K562 (cell line): ENCODE measurements around the gene IMMP2L. TPM values are rescaled to one million over a fixed set of nuclear protein-coding genes. Genes with fewer than 3 reads are reported as not detected.

Experiments
- ATAC-seq: fragments of 200-7000 bp; cut with Tn5 transposase; 3 replicates; pipeline ENCODE4 v1.9.1; 2020; ENCODE audit warnings: moderate library complexity
- BruUV-seq: library from RNA; stranded (reverse); fragments of 400-500 nt; replicated peaks from 2 replicates; lab custom pipeline; 2021; lab: Mats Ljungman, UMichigan
- CTCF ChIA-PET: fragments of 300-600 bp; formaldehyde crosslinking; extraction: SDS; loops from one replicate; lab custom pipeline; 2021; ENCODE audit warnings: low intra/inter-chr PET ratio; lab: Yijun Ruan, JAX
- POLR2A ChIA-PET: fragments of 300-600, 350-650 bp; sonication (Branson Sonifier 250); formaldehyde crosslinking; extraction: SDS; loops from one replicate; lab custom pipeline; 2021; ENCODE audit warnings: antibody characterized with exemption, inconsistent platforms; lab: Yijun Ruan, JAX
- DNase-seq, 4 experiments: peaks; one replicate each; pipeline versions ENCODE4 v3.0.0 to v3.0.0-alpha.2; 2011 to 2018; ENCODE audit warnings: low spot score in 3 of 4, mixed read lengths in 3 of 4; ENCODE audit errors: extremely low read depth in 1 of 4
- FAIRE-seq: peaks from 2 replicates; lab custom pipeline; 2011; peaks lifted over from hg19 to GRCh38; lab: Jason Lieb, UNC
- H2AFZ ChIP-seq: 2 replicates; pipeline ENCODE4 v1.6.0; 2011; ENCODE audit warnings: low read depth, low read length, control low read depth, inconsistent platforms
- H3K27ac ChIP-seq: fragments of 200-600 bp; 3 replicates; pipeline ENCODE4 v1.8.0; 2011; ENCODE audit warnings: low read depth, mild to moderate bottlenecking, control low read depth, inconsistent platforms, low read length, moderate library complexity, mixed read lengths; ENCODE audit errors: extremely low read depth
- H3K27me3 ChIP-seq, 2 experiments: fragments of 300-600 bp in 1 of 2; 2 replicates in 1 of 2; 3 replicates in 1 of 2; pipeline versions ENCODE4 v1.6.0 to v1.8.0; 2011; ENCODE audit warnings: inconsistent platforms in 2 of 2, low read length in 2 of 2, mild to moderate bottlenecking in 1 of 2, mixed read lengths in 1 of 2, moderate library complexity in 1 of 2; ENCODE audit not compliant: control insufficient read depth in 2 of 2, insufficient read depth in 2 of 2
- H3K36me3 ChIP-seq: fragments of 300-600 bp; 3 replicates; pipeline ENCODE4 v1.8.0; 2011; ENCODE audit warnings: mild to moderate bottlenecking, low read length, inconsistent platforms; ENCODE audit not compliant: control insufficient read depth, insufficient read depth
- H3K4me1 ChIP-seq, 2 experiments: fragments of 200-600 bp in 1 of 2; replicated peaks in 1 of 2; 2 replicates in 1 of 2; 3 replicates in 1 of 2; pipeline versions ENCODE4 v1.5.1 to v1.8.0; 2011; ENCODE audit warnings: inconsistent platforms in 2 of 2, low read length in 2 of 2, mild to moderate bottlenecking in 1 of 2, mixed read lengths in 1 of 2, moderate library complexity in 1 of 2; ENCODE audit not compliant: control insufficient read depth in 2 of 2, insufficient read depth in 2 of 2
- H3K4me2 ChIP-seq: 2 replicates; pipeline ENCODE4 v1.6.1; 2011; ENCODE audit warnings: low read length, control low read depth, inconsistent platforms, mixed read lengths; ENCODE audit not compliant: insufficient read depth
- H3K4me3 ChIP-seq: fragments of 200-600 bp; sonication (generic), shearing (Covaris generic); 2 replicates; pipeline ENCODE4 v1.5.1; 2016; ENCODE audit warnings: control low read depth, inconsistent platforms
- H3K79me2 ChIP-seq: fragments of 200-600 bp; 3 replicates; pipeline ENCODE4 v1.8.0; 2011; ENCODE audit warnings: low read length, inconsistent platforms; ENCODE audit not compliant: control insufficient read depth, insufficient read depth
- H3K9ac ChIP-seq, 2 experiments: 2 replicates each; pipeline versions ENCODE4 v1.6.0 to v1.6.1; 2011; ENCODE audit warnings: low read depth in 2 of 2, low read length in 2 of 2, control low read depth in 1 of 2, inconsistent platforms in 1 of 2, mild to moderate bottlenecking in 1 of 2, mixed read lengths in 1 of 2; ENCODE audit not compliant: insufficient read depth in 1 of 2
- H3K9me1 ChIP-seq: one replicate; pipeline ENCODE4 v1.6.0; 2011; ENCODE audit warnings: inconsistent platforms, mild to moderate bottlenecking, low read length, moderate library complexity; ENCODE audit not compliant: control insufficient read depth, insufficient read depth
- H3K9me3 ChIP-seq: replicated peaks from 2 replicates; pipeline ENCODE4 v1.5.1; 2011; ENCODE audit warnings: low read depth, low read length, inconsistent platforms; ENCODE audit not compliant: control insufficient read depth, insufficient read depth
- H4K20me1 ChIP-seq: replicated peaks from 2 replicates; pipeline ENCODE4 v1.6.1; 2011; ENCODE audit warnings: low read length, inconsistent platforms, mixed read lengths; ENCODE audit not compliant: control insufficient read depth, insufficient read depth
- ARID1B ChIP-seq: fragments of 450-650 bp; IDR thresholded peaks from 2 replicates; pipeline ENCODE4 v1.6.1; 2016; ENCODE audit warnings: antibody characterized with exemption, mild to moderate bottlenecking, inconsistent platforms
- CBX1 ChIP-seq: sonication (generic); IDR thresholded peaks from 2 replicates; pipeline ENCODE4 v1.6.1; 2016; ENCODE audit warnings: antibody characterized with exemption, low read depth, mild to moderate bottlenecking
- DACH1 ChIP-seq: fragments of 450-650 bp; IDR thresholded peaks from 2 replicates; pipeline ENCODE4 v1.6.1; 2018; ENCODE audit not compliant: partially characterized antibody
- DPF2 ChIP-seq: fragments of 450-650 bp; IDR thresholded peaks from 2 replicates; pipeline ENCODE4 v1.6.1; 2016
- FOXJ2 ChIP-seq: fragments of 200-800 bp; sonication (Bioruptor generic); IDR thresholded peaks from 2 replicates; pipeline ENCODE4 v1.6.1; 2016; ENCODE audit warnings: missing genetic modification characterization, missing compliant biosample characterization
- MBD1 ChIP-seq: fragments of 250-450 bp; sonication (Bioruptor Pico); IDR thresholded peaks from 2 replicates; pipeline ENCODE4 v1.8.0; 2022; ENCODE audit warnings: inconsistent platforms
- NCOA2 ChIP-seq, 2 experiments: fragments of 450-650 bp; IDR thresholded peaks; 2 replicates each; pipeline ENCODE4 v1.6.1; 2018; ENCODE audit warnings: mild to moderate bottlenecking in 2 of 2, moderate library complexity in 1 of 2; ENCODE audit not compliant: partially characterized antibody in 2 of 2
- PKNOX1 ChIP-seq: fragments of 450-650 bp; IDR thresholded peaks from 2 replicates; pipeline ENCODE4 v1.6.1; 2016
- PPARD ChIP-seq: fragments of 250-450 bp; sonication (Bioruptor Pico); IDR thresholded peaks from 2 replicates; pipeline ENCODE4 v1.8.0; 2022; ENCODE audit warnings: inconsistent platforms, mild to moderate bottlenecking, moderate library complexity
- PRDM10 ChIP-seq: fragments of 450-650 bp; IDR thresholded peaks from 2 replicates; pipeline ENCODE4 v1.6.1; 2018; ENCODE audit not compliant: partially characterized antibody
- RAD21 ChIP-seq, 2 experiments: fragments of 250-450 bp in 1 of 2; fragments of 450-650 bp in 1 of 2; sonication (Bioruptor Pico) in 1 of 2; formaldehyde crosslinking in 1 of 2; IDR thresholded peaks in 1 of 2; conservative IDR thresholded peaks in 1 of 2; 2 replicates each; pipeline versions ENCODE4 v1.4.0 to v1.8.0; 2020 to 2022; ENCODE audit warnings: mild to moderate bottlenecking in 2 of 2, moderate library complexity in 1 of 2
- RHOXF2B ChIP-seq: fragments of 250-450 bp; sonication (Bioruptor Pico); conservative IDR thresholded peaks from 2 replicates; pipeline ENCODE4 v1.5.1; 2021
- STAT5B ChIP-seq: fragments of 250-450 bp; sonication (Bioruptor Pico); IDR thresholded peaks from 2 replicates; pipeline ENCODE4 v1.8.0; 2021; ENCODE audit warnings: mild to moderate bottlenecking, inconsistent platforms
- ZNF146 ChIP-seq: IDR thresholded peaks from one replicate; pipeline ENCODE4 v1.6.1; 2018; ENCODE audit warnings: missing compliant biosample characterization; ENCODE audit not compliant: unreplicated experiment
- ZNF197 ChIP-seq: fragments of 200-800 bp; sonication (Bioruptor generic); IDR thresholded peaks from 2 replicates; pipeline ENCODE4 v1.6.1; 2016; ENCODE audit warnings: low read depth, missing genetic modification characterization, missing compliant biosample characterization
- ZNF561 ChIP-seq: fragments of 450-650 bp; formaldehyde crosslinking; conservative IDR thresholded peaks from 2 replicates; pipeline ENCODE4 v1.4.0; 2020; ENCODE audit warnings: mild to moderate bottlenecking, moderate library complexity
- ZNF766 ChIP-seq: fragments of 200-800 bp; sonication (Bioruptor generic); conservative IDR thresholded peaks from 2 replicates; pipeline ENCODE4 v1.6.1; 2016; ENCODE audit warnings: missing genetic modification characterization, missing compliant biosample characterization
- WGBS: fragments of 100-300 bp; shearing (Covaris generic); methylation state at CpG from one replicate; pipeline ENCODE4 v1.1.6; 2016; ENCODE audit warnings: low coverage, mixed read lengths; ENCODE audit not compliant: insufficient coverage; ENCODE audit errors: missing lambda C conversion rate; 5-methylcytosine and 5-hydroxymethylcytosine counted together
- in situ Hi-C: fragments of 300-500 bp; cut with MboI; formaldehyde crosslinking; loops from 4 replicates; pipeline ENCODE4 v1.15.0; 2018; ENCODE audit warnings: inconsistent platforms, mixed read lengths
- intact Hi-C: fragments of 100-400 bp; cut with micrococcal nuclease; formaldehyde crosslinking; loops from 2 replicates; pipeline ENCODE4 v1.14.2; 2022
- polyA plus RNA-seq, 8 experiments: library from polyadenylated mRNA; depleted of rRNA in 4 of 8; stranded (reverse) in 5 of 8; unstranded in 3 of 8; fragments of >200 nt; fragmentation: Nextera tagmentation in 2 of 8; fragmentation: Illumina TruSeq in 1 of 8; extraction: Ambion mirVana in 2 of 8; extraction: Trizol in 1 of 8; gene quantifications; 2 replicates each; pipeline versions ENCODE4 v1.2.1 to v1.2.3, GENCODE V29; 2011 to 2014; ENCODE audit warnings: inconsistent platforms in 1 of 8, missing spikeins in 1 of 8
- total RNA-seq, 7 experiments: library from RNA; depleted of rRNA in 6 of 7; stranded (reverse); fragments of >200 nt in 6 of 7; fragmentation: Illumina TruSeq in 2 of 7; extraction: Trizol in 2 of 7; gene quantifications; 2 replicates each; pipeline versions ENCODE4 v1.2.1 to v1.2.3, GENCODE V29; 2011 to 2021; ENCODE audit warnings: low replicate concordance in 1 of 7

IMMP2L gene
- total and polyA plus RNA-seq, 9 of the 15 experiments (the other 6 are each of a cell fraction or from before 2014, with no cell fraction given): 29.7 to 116 (median 53.0) TPM

GRCh38 chr7:111492234-111492633 is 70.1 kb downstream of the IMMP2L start:
- in situ Hi-C loops (loop anchor here (5.0 kb wide), 1 partner anchor 250 kb away; no protein-coding TSS in a partner anchor), intact Hi-C loops (no loop called here)
- 54% methylated on average over 2 of the region's 2 CpGs for WGBS
- no peak overlapping the region for H3K4me3 ChIP-seq
- H3K9ac ChIP-seq: no peak overlapping the region
- no peaks in the 10 kb centered on the region for H4K20me1 ChIP-seq
- no peak overlapping the region for H3K4me2 ChIP-seq
- DNase-seq: peak in 2 of 4 experiments; percentile 30 to 33
- no TSS peak for BruUV-seq
- H3K4me1 ChIP-seq: no peaks in the 10 kb centered on the region
- peak; percentile 34; the same call in 1 of the 3 replicates for ATAC-seq
- H3K36me3 ChIP-seq: no peaks in the 10 kb centered on the region
- no peaks in the 10 kb centered on the region for H3K9me3 ChIP-seq
- H3K9me1 ChIP-seq: no peaks in the 10 kb centered on the region
- no peak overlapping the region for H3K27ac ChIP-seq
- ChIA-PET POLR2A (no interaction called here), CTCF (interaction anchor here (0.6 kb wide), 1 partner anchor 1403 kb away, joined by 4 read pairs; no protein-coding TSS in a partner anchor)
- H3K79me2 ChIP-seq: no peaks in the 10 kb centered on the region
- FAIRE-seq: no peak
- no peak overlapping the region for H2AFZ ChIP-seq
- H3K27me3 ChIP-seq: no peaks in the 10 kb centered on the region
- TF ChIP-seq MBD1: no peak
- TF ChIP-seq FOXJ2 (tag): peak; percentile 16; the same call in 1 of the 2 replicates
- peak; percentile 66 for TF ChIP-seq PKNOX1
- TF ChIP-seq RHOXF2B (CRISPR knock-in tag): no peak
- TF ChIP-seq RAD21 (CRISPR knock-in tag; conservative IDR thresholded peaks at IDR 0.05 in 1 of 2, IDR thresholded peaks at IDR 0.05 in 1 of 2): 0 out of 4 replicates have a peak, but pooled peaks of 1 of the 2 experiments have one; percentile 19
- TF ChIP-seq PPARD (CRISPR knock-in tag): no peak
- no peak for TF ChIP-seq DACH1
- no peak for TF ChIP-seq STAT5B (CRISPR knock-in tag)
- TF ChIP-seq PRDM10: peak; percentile 62
- TF ChIP-seq ZNF146 (CRISPR knock-in tag): no peak
- TF ChIP-seq DPF2: peak; percentile 47; the same call in 1 of the 2 replicates
- TF ChIP-seq ZNF766 (CRISPR knock-in tag): no peak
- TF ChIP-seq ARID1B: peak; percentile 52
- TF ChIP-seq ZNF561: no peak
- no peak for TF ChIP-seq ZNF197 (CRISPR knock-in tag)
- peak in 1 of 2 experiments; percentile 14 for TF ChIP-seq NCOA2 (IDR thresholded peaks at IDR 0.05; ENCODE audit: partially characterized antibody in 2 of 2)
- no peak for TF ChIP-seq CBX1
